ENCODE data around the gene NLRP7. TPM values are rescaled to one million over a fixed set of nuclear protein-coding genes. Genes with fewer than 3 reads are reported as not detected.

NLRP7 gene
- total RNA-seq, 1 donor from 2014 or later = under 0.01 TPM

Other genes with a start within 250 kb of the NLRP7 start
- not detected in 2 replicates for gene KIR3DL3, start 223.1 kb downstream of the NLRP7 start, total RNA-seq
- gene KIR2DL3, start 209.0 kb downstream of the NLRP7 start, total RNA-seq = not detected in 2 replicates
- not detected in 2 replicates for gene KIR2DL1, start 177.7 kb downstream of the NLRP7 start, total RNA-seq
- gene KIR2DL4, start 143.9 kb downstream of the NLRP7 start, total RNA-seq = not detected in 2 replicates
- gene KIR3DL1, start 131.1 kb downstream of the NLRP7 start, total RNA-seq = not detected in 2 replicates
- not detected in 2 replicates for gene KIR2DS4, start 114.9 kb downstream of the NLRP7 start, total RNA-seq
- gene KIR3DL2, start 97.1 kb downstream of the NLRP7 start, total RNA-seq = not detected in 2 replicates
- not detected in 2 replicates for gene FCAR, start 73.3 kb downstream of the NLRP7 start, total RNA-seq
- gene NCR1, start 41.4 kb downstream of the NLRP7 start, total RNA-seq = not detected in 2 replicates
- gene NLRP2, start 18.8 kb upstream of the NLRP7 start, total RNA-seq = 7.3 and 9.9 TPM in 2 replicates
- not detected in 2 replicates for gene GP6, start 90.7 kb upstream of the NLRP7 start, total RNA-seq
- gene RDH13, start 115.6 kb upstream of the NLRP7 start, total RNA-seq = 18.4 and 20.8 TPM in 2 replicates
- 12.6 and 15.6 TPM in 2 replicates for gene EPS8L1, start 128.3 kb upstream of the NLRP7 start, total RNA-seq
- gene PPP1R12C, start 170.1 kb upstream of the NLRP7 start, total RNA-seq = 37.4 and 40.3 TPM in 2 replicates
- gene TNNT1, start 201.7 kb upstream of the NLRP7 start, total RNA-seq = 0.60 and 1.7 TPM in 2 replicates
- gene TNNI3, start 210.2 kb upstream of the NLRP7 start, total RNA-seq = not detected in 2 replicates
- gene DNAAF3, start 219.1 kb upstream of the NLRP7 start, total RNA-seq = 0.34 and 0.42 TPM in 2 replicates
- not detected in 2 replicates for gene SYT5, start 232.8 kb upstream of the NLRP7 start, total RNA-seq